ENCODE data around the gene RAB33A. TPM values are rescaled to one million over a fixed set of nuclear protein-coding genes. Genes with fewer than 3 reads are reported as not detected.
"Not testable (repeated sequence)": the region's sequence is repeated elsewhere in the genome, so short reads cannot be mapped to it uniquely, and the experiment has no call there.

The RAB33A gene
- total and polyA plus RNA-seq, 2 experiments from 2014 or later = 2.8 to 7.2 TPM

DNA sequence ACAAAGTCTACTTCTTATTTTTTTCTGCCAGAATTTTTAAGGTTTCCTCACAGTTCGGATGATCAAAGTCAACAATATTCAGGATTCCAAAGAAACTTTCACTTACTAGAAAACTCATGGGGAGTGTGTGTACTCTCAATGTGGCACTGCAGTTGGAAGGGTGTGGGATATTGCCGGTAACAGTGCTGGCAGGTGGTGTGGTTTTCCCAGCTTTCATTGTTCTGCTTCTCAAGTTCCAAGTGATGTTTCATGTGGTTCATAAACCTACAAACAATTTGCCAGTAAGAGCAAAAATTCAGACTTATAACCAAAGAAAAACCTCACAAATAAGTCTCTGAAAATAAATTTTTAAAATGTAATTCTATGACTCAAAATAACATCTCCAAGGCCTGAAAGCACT is 57.1 kb downstream of the RAB33A start:
- Histone ChIP-seq H3K9me3 (ENCODE audit: low read depth) (no peaks in the 10 kb centered on the region), H3K4me1 (ENCODE audit: low read depth) (no peaks in the 10 kb centered on the region), H3K27me3 (no peaks in the 10 kb centered on the region), H3K27ac (no peak overlapping the region), H3K4me3 (no peak overlapping the region), H3K36me3 (peaks cover 9% of the 10 kb centered on the region)
- no peak for DNase-seq (ENCODE audit: low read depth in 1 of 2, low spot score in 1 of 2)
- TF ChIP-seq, protein P1, sequence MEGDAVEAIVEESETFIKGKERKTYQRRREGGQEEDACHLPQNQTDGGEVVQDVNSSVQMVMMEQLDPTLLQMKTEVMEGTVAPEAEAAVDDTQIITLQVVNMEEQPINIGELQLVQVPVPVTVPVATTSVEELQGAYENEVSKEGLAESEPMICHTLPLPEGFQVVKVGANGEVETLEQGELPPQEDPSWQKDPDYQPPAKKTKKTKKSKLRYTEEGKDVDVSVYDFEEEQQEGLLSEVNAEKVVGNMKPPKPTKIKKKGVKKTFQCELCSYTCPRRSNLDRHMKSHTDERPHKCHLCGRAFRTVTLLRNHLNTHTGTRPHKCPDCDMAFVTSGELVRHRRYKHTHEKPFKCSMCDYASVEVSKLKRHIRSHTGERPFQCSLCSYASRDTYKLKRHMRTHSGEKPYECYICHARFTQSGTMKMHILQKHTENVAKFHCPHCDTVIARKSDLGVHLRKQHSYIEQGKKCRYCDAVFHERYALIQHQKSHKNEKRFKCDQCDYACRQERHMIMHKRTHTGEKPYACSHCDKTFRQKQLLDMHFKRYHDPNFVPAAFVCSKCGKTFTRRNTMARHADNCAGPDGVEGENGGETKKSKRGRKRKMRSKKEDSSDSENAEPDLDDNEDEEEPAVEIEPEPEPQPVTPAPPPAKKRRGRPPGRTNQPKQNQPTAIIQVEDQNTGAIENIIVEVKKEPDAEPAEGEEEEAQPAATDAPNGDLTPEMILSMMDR (IDR thresholded peaks at IDR 0.05; ENCODE audit: low read depth, low read length) = no peak

DNA sequence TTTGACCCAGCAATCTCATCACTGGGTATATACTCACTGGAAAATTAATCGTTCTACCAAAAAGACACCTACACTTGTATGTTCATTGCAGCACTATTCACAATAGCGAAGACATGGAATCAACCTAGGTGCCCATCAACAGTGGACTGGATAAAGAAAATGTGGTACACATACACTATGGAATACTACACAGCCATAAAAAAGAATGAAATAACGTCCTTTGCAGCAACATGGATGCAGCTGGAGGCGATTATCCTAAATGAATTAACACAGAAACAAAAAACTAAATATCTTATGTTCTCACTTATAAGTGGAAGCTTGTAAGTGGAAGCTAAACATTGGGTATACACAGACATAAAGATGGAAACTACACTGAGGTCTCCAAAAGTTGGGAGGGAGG is 59.4 kb downstream of the RAB33A start:
- peaks cover 13% of the 10 kb centered on the region for H3K36me3 ChIP-seq
- not testable (repeated sequence) for DNase-seq (ENCODE audit: low read depth in 1 of 2, low spot score in 1 of 2); H3K9me3 ChIP-seq (ENCODE audit: low read depth); H3K4me1 ChIP-seq (ENCODE audit: low read depth); H3K27me3 ChIP-seq; H3K27ac ChIP-seq; H3K4me3 ChIP-seq

Other genes starting within 250 kb of the RAB33A start
- gene BCORL1, start 189.3 kb upstream of the RAB33A start, total RNA-seq = 3.9 and 10.7 TPM in 2 replicates
- gene BCORL1, start 189.3 kb upstream of the RAB33A start, polyA plus RNA-seq = 8.7 and 13.6 TPM in 2 replicates
- gene ELF4, start 61.5 kb upstream of the RAB33A start, total RNA-seq = 1.8 and 1.9 TPM in 2 replicates
- gene ELF4, start 61.5 kb upstream of the RAB33A start, polyA plus RNA-seq = 0.88 and 1.3 TPM in 2 replicates
- 53.6 and 69.0 TPM in 2 replicates for gene AIFM1, start 6.1 kb upstream of the RAB33A start, total RNA-seq
- gene AIFM1, start 6.1 kb upstream of the RAB33A start, polyA plus RNA-seq = 126 and 184 TPM in 2 replicates
- gene ZNF280C, start 96.9 kb downstream of the RAB33A start, total RNA-seq = 3.7 and 6.8 TPM in 2 replicates
- 3.1 and 5.0 TPM in 2 replicates for gene ZNF280C, start 96.9 kb downstream of the RAB33A start, polyA plus RNA-seq
- 9.5 and 11.9 TPM in 2 replicates for gene SLC25A14, start 168.0 kb downstream of the RAB33A start, total RNA-seq
- 18.3 and 34.8 TPM in 2 replicates for gene SLC25A14, start 168.0 kb downstream of the RAB33A start, polyA plus RNA-seq
- gene GPR119, start 213.7 kb downstream of the RAB33A start, total RNA-seq = not detected in 2 replicates
- not detected in 2 replicates for gene GPR119, start 213.7 kb downstream of the RAB33A start, polyA plus RNA-seq
- gene RBMX2, start 230.0 kb downstream of the RAB33A start, total RNA-seq = 15.9 and 32.3 TPM in 2 replicates
- gene RBMX2, start 230.0 kb downstream of the RAB33A start, polyA plus RNA-seq = 22.5 and 30.9 TPM in 2 replicates

All from cardiac muscle cell (in vitro differentiated cells and primary cell).